Chondrocyte (in vitro differentiated cells): ENCODE results near the gene THRAP3. TPM values are rescaled to one million over a fixed set of nuclear protein-coding genes. Genes with fewer than 3 reads are reported as not detected.

Experiments used
- DNase-seq: peaks from one replicate; pipeline ENCODE4 v3.0.0; 2021; ENCODE audit warnings: mixed read lengths, low spot score
- H3K27ac Mint-ChIP-seq: one replicate; pipeline ENCODE4 v1.8.0; 2021; ENCODE audit warnings: mild to moderate bottlenecking, moderate library complexity, mixed read lengths; ENCODE audit not compliant: unreplicated experiment
- H3K27me3 Mint-ChIP-seq: 2 replicates; pipeline ENCODE4 v1.8.0; 2021; ENCODE audit warnings: low read depth, mixed read lengths
- H3K36me3 Mint-ChIP-seq: 2 replicates; pipeline ENCODE4 v1.8.0; 2021; ENCODE audit warnings: low read depth, mixed read lengths
- H3K4me1 Mint-ChIP-seq: 2 replicates; pipeline ENCODE4 v1.8.0; 2021; ENCODE audit warnings: low read depth, mild to moderate bottlenecking, mixed read lengths
- H3K4me3 Mint-ChIP-seq: one replicate; pipeline ENCODE4 v1.8.0; 2021; ENCODE audit warnings: mild to moderate bottlenecking, moderate library complexity, mixed read lengths; ENCODE audit not compliant: unreplicated experiment
- H3K9me3 Mint-ChIP-seq: 2 replicates; pipeline ENCODE4 v1.8.0; 2021; ENCODE audit warnings: low read depth, mixed read lengths
- CTCF ChIP-seq: fragments of 200-600 bp; sonication (generic); IDR thresholded peaks from 2 replicates; pipeline ENCODE4 v1.5.0; 2021; ENCODE audit warnings: antibody characterized with exemption, mild to moderate bottlenecking, moderate library complexity
- total RNA-seq: library from RNA; stranded (reverse); gene quantifications from 3 replicates; pipeline ENCODE4 v1.2.1, GENCODE V29; 2021

Gene THRAP3
- total RNA-seq, 1 donor from 2014 or later = 106 TPM

GRCh38 chr1:36346741-36347370 lies 122.6 kb downstream of the THRAP3 start:
- Mint-ChIP-seq H3K27me3 (no peaks in the 10 kb centered on the region), H3K27ac (no peak overlapping the region)
- no peak for DNase-seq

GRCh38 chr1:36349241-36349671 lies 125.0 kb downstream of the THRAP3 start:
- peak overlapping the region; percentile 100 for H3K27ac Mint-ChIP-seq
- DNase-seq = no peak
- no peak for TF ChIP-seq CTCF
- peaks cover 28% of the 10 kb centered on the region for H3K36me3 Mint-ChIP-seq
- no peak overlapping the region for H3K4me3 Mint-ChIP-seq
- H3K27me3 Mint-ChIP-seq = no peaks in the 10 kb centered on the region
- peaks cover 56% of the 10 kb centered on the region for H3K4me1 Mint-ChIP-seq
- no peaks in the 10 kb centered on the region for H3K9me3 Mint-ChIP-seq

More at GRCh38 chr1:36346741-36347370, 122.6 kb downstream of the THRAP3 start:
- no peak for TF ChIP-seq CTCF
- peaks cover 44% of the 10 kb centered on the region for H3K4me1 Mint-ChIP-seq
- H3K9me3 Mint-ChIP-seq = no peaks in the 10 kb centered on the region
- H3K4me3 Mint-ChIP-seq = no peak overlapping the region
- peaks cover 24% of the 10 kb centered on the region for H3K36me3 Mint-ChIP-seq

GRCh38 chr1:36349839-36350238 lies 125.6 kb downstream of the THRAP3 start:
- no peaks in the 10 kb centered on the region for H3K27me3 Mint-ChIP-seq
- H3K9me3 Mint-ChIP-seq = no peaks in the 10 kb centered on the region
- H3K4me3 Mint-ChIP-seq = no peak overlapping the region
- peak overlapping the region; percentile 100 for H3K27ac Mint-ChIP-seq
- H3K36me3 Mint-ChIP-seq = peaks cover 27% of the 10 kb centered on the region
- TF ChIP-seq CTCF = no peak
- peaks cover 54% of the 10 kb centered on the region for H3K4me1 Mint-ChIP-seq
- no peak for DNase-seq

- Mint-ChIP-seq H3K27ac (peak overlapping the region; percentile 100), H3K4me1 (peaks cover 54% of the 10 kb centered on the region), H3K9me3 (no peaks in the 10 kb centered on the region), H3K27me3 (no peaks in the 10 kb centered on the region), H3K4me3 (peak overlapping the region; percentile 60), H3K36me3 (peaks cover 27% of the 10 kb centered on the region)
- no peak for TF ChIP-seq CTCF
- DNase-seq = no peak
These were observed 126.5 kb downstream of the THRAP3 start for GRCh38 chr1:36350659-36351226.

- H3K4me1 Mint-ChIP-seq = peaks cover 54% of the 10 kb centered on the region
- H3K36me3 Mint-ChIP-seq = peaks cover 27% of the 10 kb centered on the region
- no peaks in the 10 kb centered on the region for H3K27me3 Mint-ChIP-seq
- peak overlapping the region; percentile 60 for H3K4me3 Mint-ChIP-seq
- H3K27ac Mint-ChIP-seq = peak overlapping the region; percentile 100
- H3K9me3 Mint-ChIP-seq = no peaks in the 10 kb centered on the region
- no peak for DNase-seq
- peak; percentile 68 for TF ChIP-seq CTCF
These were observed 127.2 kb downstream of the THRAP3 start for GRCh38 chr1:36351227-36351977.
